D721Med (cell line): ENCODE data around the gene CCDC13.
A peak's percentile ranks its signal among the peaks of the same experiment; 100 is the strongest.

Experiments used
- DNase-seq: peaks from one replicate; pipeline ENCODE4 v3.0.0; 2011; ENCODE audit warnings: low spot score; ENCODE audit not compliant: insufficient read length
- FAIRE-seq: peaks from 2 replicates; lab custom pipeline; 2011; peaks lifted over from hg19 to GRCh38; lab: Jason Lieb, UNC
- CTCF ChIP-seq: IDR thresholded peaks from 2 replicates; pipeline ENCODE4 v1.5.1; 2012; ENCODE audit warnings: mild to moderate bottlenecking, control low read depth; ENCODE audit not compliant: insufficient read depth; ENCODE audit errors: missing control alignments

The CCDC13 gene

GRCh38 chr3:42752441-42752840 lies 20.6 kb downstream of the CCDC13 start:
- FAIRE-seq (no peak), DNase-seq (no peak)
- no peak for TF ChIP-seq CTCF

GRCh38 chr3:42751609-42752008 lies 21.4 kb downstream of the CCDC13 start:
- FAIRE-seq, result no peak
- no peak for TF ChIP-seq CTCF
- DNase-seq, result no peak

- no peak for TF ChIP-seq CTCF
- no peak for FAIRE-seq
- DNase-seq, result no peak
These were observed 22.2 kb downstream of the CCDC13 start for GRCh38 chr3:42750834-42751233.

GRCh38 chr3:42749753-42750231 lies 23.3 kb downstream of the CCDC13 start:
- TF ChIP-seq CTCF, result peak; percentile 43
- no peak for DNase-seq
- no peak for FAIRE-seq

- FAIRE-seq (no peak), DNase-seq (no peak)
- TF ChIP-seq CTCF, result no peak
These were observed 23.9 kb downstream of the CCDC13 start for GRCh38 chr3:42749025-42749752.

GRCh38 chr3:42747581-42747980 lies 25.5 kb downstream of the CCDC13 start:
- FAIRE-seq (no peak), DNase-seq (no peak)
- TF ChIP-seq CTCF, result no peak
